Caco-2 (cell line): ENCODE measurements around the gene PHGDH. TPM values are rescaled to one million over a fixed set of nuclear protein-coding genes. Genes with fewer than 3 reads are reported as not detected.

Experiments
- BruUV-seq: library from RNA; stranded (reverse); fragments of 400-500 nt; replicated peaks from 2 replicates; lab custom pipeline; 2021; lab: Mats Ljungman, UMichigan
- CTCF ChIA-PET: fragments of 300-600 bp; sonication (Branson Sonifier 250); formaldehyde crosslinking; loops from one replicate; lab custom pipeline; 2022; ENCODE audit warnings: antibody characterized with exemption; lab: Charles Lee
- POLR2A ChIA-PET: fragments of 300-600 bp; sonication (Branson Sonifier 250); formaldehyde crosslinking; loops from one replicate; lab custom pipeline; 2022; ENCODE audit warnings: antibody characterized with exemption; lab: Charles Lee
- DNase-seq, 2 experiments: peaks; one replicate each; pipeline versions ENCODE4 v3.0.0 to v3.0.0-alpha.2; 2020 to 2022
- H3K27me3 ChIP-seq: replicated peaks from 2 replicates; pipeline ENCODE4 v1.6.0; 2011; ENCODE audit warnings: low read length; ENCODE audit not compliant: control insufficient read depth, insufficient read depth
- H3K36me3 ChIP-seq: 2 replicates; pipeline ENCODE4 v1.5.1; 2011; ENCODE audit warnings: low read length; ENCODE audit not compliant: control insufficient read depth, insufficient read depth
- H3K4me1 ChIP-seq: fragments of 250-450 bp; sonication (Bioruptor Pico); 2 replicates; pipeline ENCODE4 v1.5.1; 2020; ENCODE audit warnings: mild to moderate bottlenecking
- H3K4me3 ChIP-seq: 2 replicates; pipeline ENCODE4 v1.5.1; 2011; ENCODE audit warnings: low read depth, mild to moderate bottlenecking, control low read depth, low read length
- H3K9me3 ChIP-seq: fragments of 250-450 bp; sonication (Bioruptor Pico); 2 replicates; pipeline ENCODE4 v1.5.1; 2020; ENCODE audit warnings: mild to moderate bottlenecking, moderate library complexity
- H3K27ac Mint-ChIP-seq: one replicate; pipeline ENCODE4 v1.8.0; 2022; ENCODE audit warnings: mixed read lengths; ENCODE audit not compliant: unreplicated experiment
- H3K27me3 Mint-ChIP-seq: one replicate; pipeline ENCODE4 v1.8.0; 2022; ENCODE audit warnings: mixed read lengths; ENCODE audit not compliant: insufficient read depth, unreplicated experiment
- H3K36me3 Mint-ChIP-seq: one replicate; pipeline ENCODE4 v1.8.0; 2022; ENCODE audit warnings: mild to moderate bottlenecking, mixed read lengths; ENCODE audit not compliant: insufficient read depth, unreplicated experiment
- H3K4me1 Mint-ChIP-seq: one replicate; pipeline ENCODE4 v1.8.0; 2022; ENCODE audit warnings: low read depth, mixed read lengths; ENCODE audit not compliant: unreplicated experiment
- H3K4me3 Mint-ChIP-seq: one replicate; pipeline ENCODE4 v1.8.0; 2022; ENCODE audit warnings: mild to moderate bottlenecking, moderate library complexity, mixed read lengths; ENCODE audit not compliant: unreplicated experiment
- H3K9me3 Mint-ChIP-seq: one replicate; pipeline ENCODE4 v1.8.0; 2022; ENCODE audit warnings: mixed read lengths; ENCODE audit not compliant: unreplicated experiment
- intact Hi-C: fragments of 100-400 bp; cut with micrococcal nuclease; formaldehyde crosslinking; loops from one replicate; pipeline ENCODE4 v1.10.0; 2022; ENCODE audit not compliant: unreplicated experiment
- total RNA-seq: library from RNA; stranded (reverse); gene quantifications from 2 replicates; pipeline ENCODE4 v1.2.3, GENCODE V29; 2022
- TF ChIP-seq, protein P1 (sequence below), 2 experiments: fragments of 200-600 bp in 1 of 2; IDR thresholded peaks; 1 replicate in 1 of 2; 2 replicates in 1 of 2; pipeline versions ENCODE4 v1.5.1 to v1.8.0; 2011 to 2022; ENCODE audit warnings: antibody characterized with exemption in 1 of 2, control low read depth in 1 of 2, inconsistent platforms in 1 of 2, low read depth in 1 of 2, low read length in 1 of 2, mild to moderate bottlenecking in 1 of 2, moderate library complexity in 1 of 2; ENCODE audit not compliant: insufficient read depth in 1 of 2, severe bottlenecking in 1 of 2, unreplicated experiment in 1 of 2

PHGDH gene
- total RNA-seq, 1 experiment from 2014 or later: 410 TPM

DNA sequence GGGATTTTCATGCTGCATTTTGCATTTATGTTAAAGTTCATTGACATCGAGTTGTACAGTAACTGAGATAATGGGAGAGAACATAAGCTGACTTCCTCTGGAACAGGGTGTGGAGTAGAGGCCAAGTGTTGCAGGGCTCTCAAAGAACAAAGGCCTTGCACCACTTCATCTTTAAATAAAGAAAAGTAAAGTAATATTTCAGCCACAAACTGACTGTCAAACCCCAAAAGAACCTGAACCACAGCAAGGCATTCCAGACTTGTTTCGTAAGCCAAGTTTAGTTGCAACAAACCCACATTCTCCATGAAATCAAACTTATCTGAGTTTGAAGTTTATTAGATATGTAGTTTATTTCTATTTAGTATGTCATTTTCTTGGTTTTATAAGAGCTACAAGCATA, 76.0 kb downstream of the PHGDH start:
- no peak for DNase-seq
- POLR2A ChIA-PET: no interaction called here
- Mint-ChIP-seq H3K27me3 (no peaks in the 10 kb centered on the region), H3K9me3 (no peaks in the 10 kb centered on the region), H3K36me3 (no peaks in the 10 kb centered on the region), H3K4me3 (no peak overlapping the region), H3K27ac (no peak overlapping the region), H3K4me1 (peaks cover 47% of the 10 kb centered on the region)
- TF ChIP-seq, protein P1, sequence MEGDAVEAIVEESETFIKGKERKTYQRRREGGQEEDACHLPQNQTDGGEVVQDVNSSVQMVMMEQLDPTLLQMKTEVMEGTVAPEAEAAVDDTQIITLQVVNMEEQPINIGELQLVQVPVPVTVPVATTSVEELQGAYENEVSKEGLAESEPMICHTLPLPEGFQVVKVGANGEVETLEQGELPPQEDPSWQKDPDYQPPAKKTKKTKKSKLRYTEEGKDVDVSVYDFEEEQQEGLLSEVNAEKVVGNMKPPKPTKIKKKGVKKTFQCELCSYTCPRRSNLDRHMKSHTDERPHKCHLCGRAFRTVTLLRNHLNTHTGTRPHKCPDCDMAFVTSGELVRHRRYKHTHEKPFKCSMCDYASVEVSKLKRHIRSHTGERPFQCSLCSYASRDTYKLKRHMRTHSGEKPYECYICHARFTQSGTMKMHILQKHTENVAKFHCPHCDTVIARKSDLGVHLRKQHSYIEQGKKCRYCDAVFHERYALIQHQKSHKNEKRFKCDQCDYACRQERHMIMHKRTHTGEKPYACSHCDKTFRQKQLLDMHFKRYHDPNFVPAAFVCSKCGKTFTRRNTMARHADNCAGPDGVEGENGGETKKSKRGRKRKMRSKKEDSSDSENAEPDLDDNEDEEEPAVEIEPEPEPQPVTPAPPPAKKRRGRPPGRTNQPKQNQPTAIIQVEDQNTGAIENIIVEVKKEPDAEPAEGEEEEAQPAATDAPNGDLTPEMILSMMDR (IDR thresholded peaks at IDR 0.05; ENCODE audit: insufficient read depth in 1 of 2, low read depth in 1 of 2, low read length in 1 of 2, severe bottlenecking in 1 of 2, unreplicated experiment in 1 of 2): no peak
- CTCF ChIA-PET: no interaction called here
- no peaks in the 10 kb centered on the region for H3K36me3 ChIP-seq
- no peaks in the 10 kb centered on the region for H3K9me3 ChIP-seq
- H3K4me1 ChIP-seq: peaks cover 49% of the 10 kb centered on the region
- H3K4me3 ChIP-seq: no peak overlapping the region
- intact Hi-C loops: no loop called here
- no peaks in the 10 kb centered on the region for H3K27me3 ChIP-seq
- BruUV-seq: no TSS peak

DNA sequence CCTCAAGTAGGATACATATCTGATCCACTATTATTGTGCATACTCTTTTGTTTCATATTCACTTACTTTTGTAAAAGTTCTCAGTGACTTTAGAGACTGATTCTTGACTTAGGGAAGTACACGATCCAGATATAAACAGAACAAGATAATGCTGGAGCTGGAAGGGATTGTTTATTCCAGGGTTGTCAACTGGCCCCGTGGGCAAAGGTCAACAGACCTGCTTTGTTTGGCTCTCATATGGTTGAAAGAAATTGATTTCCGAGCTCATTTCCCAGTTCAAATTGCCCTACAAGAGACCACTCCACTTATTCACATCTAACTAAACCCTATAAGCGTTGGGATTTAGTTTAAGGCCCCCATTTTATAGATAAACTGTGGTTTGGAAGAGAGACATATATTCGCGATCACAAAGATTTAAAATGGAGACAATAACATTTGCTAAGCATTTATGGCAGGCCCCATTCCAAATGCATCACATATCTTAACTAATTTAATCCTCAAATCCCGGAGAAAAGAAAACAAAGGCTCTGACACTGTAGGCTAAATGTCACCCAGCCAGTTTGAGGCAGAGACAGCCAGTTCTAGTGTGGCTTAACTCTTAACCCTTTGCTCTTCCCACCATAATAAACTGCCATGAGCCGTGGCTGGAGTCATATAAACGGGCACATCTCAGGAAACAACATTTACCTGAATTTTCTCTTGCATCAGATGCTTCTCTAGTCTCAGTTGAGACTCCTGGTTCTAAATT, 78.9 kb downstream of the PHGDH start:
- TF ChIP-seq, protein P1 (IDR thresholded peaks at IDR 0.05; ENCODE audit: insufficient read depth in 1 of 2, low read depth in 1 of 2, low read length in 1 of 2, severe bottlenecking in 1 of 2, unreplicated experiment in 1 of 2): no peak
- Mint-ChIP-seq H3K4me1 (peaks cover 31% of the 10 kb centered on the region), H3K4me3 (peak overlapping the region; percentile 61), H3K36me3 (no peaks in the 10 kb centered on the region), H3K27me3 (no peaks in the 10 kb centered on the region), H3K9me3 (no peaks in the 10 kb centered on the region), H3K27ac (peak overlapping the region; percentile 92)
- DNase-seq: no peak
- Histone ChIP-seq H3K4me1 (peaks cover 30% of the 10 kb centered on the region), H3K9me3 (no peaks in the 10 kb centered on the region), H3K4me3 (no peak overlapping the region), H3K36me3 (no peaks in the 10 kb centered on the region; the same call in 1 of the 2 replicates), H3K27me3 (no peaks in the 10 kb centered on the region)
- no TSS peak for BruUV-seq
- POLR2A ChIA-PET: interaction anchor here (1.0 kb wide), 1 partner anchor 14 kb away, joined by 3 read pairs; no protein-coding TSS in a partner anchor
- intact Hi-C loops: loop anchor here (1.0 to 2.0 kb wide), 2 partner anchors 16 to 24 kb away; no protein-coding TSS in a partner anchor
- CTCF ChIA-PET: interaction anchor here (1.5 kb wide), 1 partner anchor 18 kb away, joined by 3 read pairs; no protein-coding TSS in a partner anchor

- ChIA-PET POLR2A (interaction anchor here (1.0 kb wide), 1 partner anchor 15 kb away, joined by 3 read pairs; no protein-coding TSS in a partner anchor), CTCF (no interaction called here)
- Histone ChIP-seq H3K4me1 (peaks cover 32% of the 10 kb centered on the region), H3K9me3 (no peaks in the 10 kb centered on the region), H3K27me3 (no peaks in the 10 kb centered on the region), H3K4me3 (no peak overlapping the region), H3K36me3 (no peaks in the 10 kb centered on the region; the same call in 1 of the 2 replicates)
- intact Hi-C loops: loop anchor here (2.0 kb wide), 1 partner anchor 25 kb away; no protein-coding TSS in a partner anchor
- TF ChIP-seq, protein P1 (IDR thresholded peaks at IDR 0.05; ENCODE audit: insufficient read depth in 1 of 2, low read depth in 1 of 2, low read length in 1 of 2, severe bottlenecking in 1 of 2, unreplicated experiment in 1 of 2): no peak
- no peaks in the 10 kb centered on the region for H3K27me3 Mint-ChIP-seq
- H3K27ac Mint-ChIP-seq: peak overlapping the region; percentile 92
- H3K36me3 Mint-ChIP-seq: no peaks in the 10 kb centered on the region
- no peak overlapping the region for H3K4me3 Mint-ChIP-seq
- BruUV-seq: no TSS peak
- no peak for DNase-seq
- no peaks in the 10 kb centered on the region for H3K9me3 Mint-ChIP-seq
- H3K4me1 Mint-ChIP-seq: peaks cover 24% of the 10 kb centered on the region
Observed at GRCh38 chr1:119791377-119791776, 79.6 kb downstream of the PHGDH start.

Other genes with a start within 250 kb of the PHGDH start
- gene HSD3B1, start 204.7 kb upstream of the PHGDH start, total RNA-seq: 38.0 and 40.9 TPM in 2 replicates
- 2.9 and 3.1 TPM in 2 replicates for gene ZNF697, start 63.7 kb upstream of the PHGDH start, total RNA-seq
- gene HMGCS2, start 57.0 kb downstream of the PHGDH start, total RNA-seq: 10.2 and 15.2 TPM in 2 replicates
- gene REG4, start 99.5 kb downstream of the PHGDH start, total RNA-seq: 8.0 and 18.8 TPM in 2 replicates
- gene ADAM30, start 184.6 kb downstream of the PHGDH start, total RNA-seq: not detected in 2 replicates